CD4-positive, CD25-positive, alpha-beta regulatory T cell (primary cell): ENCODE measurements around the gene RABL2A. TPM values are rescaled to one million over a fixed set of nuclear protein-coding genes. Genes with fewer than 3 reads are reported as not detected.
"Not testable (repeated sequence)": the region's sequence is repeated elsewhere in the genome, so short reads cannot be mapped to it uniquely, and the experiment has no call there.

Source experiments
- ATAC-seq, 2 donors: fragments of 150-1000 bp; cut with Tn5 transposase; one replicate each; pipeline ENCODE4 v1.10.0; 2021; ENCODE audit warnings: low read depth in 2 of 2, moderate number of reproducible peaks in 2 of 2, moderate library complexity in 1 of 2
- DNase-seq, 3 donors: peaks; one replicate each; pipeline versions ENCODE4 v3.0.0 to v3.0.0-alpha.2; 2012 to 2022; ENCODE audit warnings: mixed read lengths in 1 of 3
- H3K27ac ChIP-seq: one replicate; pipeline ENCODE4 v1.7.0; 2013; ENCODE audit warnings: mild to moderate bottlenecking, low read length; ENCODE audit not compliant: insufficient read depth, poor library complexity, severe bottlenecking
- H3K27me3 ChIP-seq: one replicate; pipeline ENCODE4 v1.7.0; 2013; ENCODE audit warnings: low read length; ENCODE audit not compliant: control insufficient read depth, insufficient read depth
- H3K36me3 ChIP-seq: one replicate; pipeline ENCODE4 v1.7.0; 2013; ENCODE audit warnings: mild to moderate bottlenecking, low read length, moderate library complexity; ENCODE audit not compliant: control insufficient read depth, insufficient read depth
- H3K4me1 ChIP-seq: 2 replicates; pipeline ENCODE4 v1.7.0; 2013; ENCODE audit warnings: mild to moderate bottlenecking, low read length; ENCODE audit not compliant: insufficient read depth, control insufficient read depth, poor library complexity, severe bottlenecking
- H3K4me3 ChIP-seq: one replicate; pipeline ENCODE4 v1.7.0; 2013; ENCODE audit warnings: low read depth, mild to moderate bottlenecking, low read length, moderate library complexity
- H3K9me3 ChIP-seq, 2 experiments: 1 replicate in 1 of 2; 2 replicates in 1 of 2; pipeline ENCODE4 v1.7.0; 2013; ENCODE audit warnings: low read length in 2 of 2, mild to moderate bottlenecking in 1 of 2, moderate library complexity in 1 of 2; ENCODE audit not compliant: control insufficient read depth in 2 of 2
- H3K27ac Mint-ChIP-seq, 3 donors: one replicate each; pipeline ENCODE4 v1.8.0; 2020 to 2022; ENCODE audit warnings: mild to moderate bottlenecking in 3 of 3, mixed read lengths in 3 of 3, moderate library complexity in 2 of 3
- H3K27me3 Mint-ChIP-seq: one replicate; pipeline ENCODE4 v1.8.0; 2022; ENCODE audit warnings: mild to moderate bottlenecking, mixed read lengths
- H3K36me3 Mint-ChIP-seq: one replicate; pipeline ENCODE4 v1.8.0; 2020; ENCODE audit warnings: mixed read lengths
- H3K4me1 Mint-ChIP-seq, 4 donors: one replicate each; pipeline ENCODE4 v1.8.0; 2020 to 2022; ENCODE audit warnings: mixed read lengths in 4 of 4, mild to moderate bottlenecking in 1 of 4
- H3K4me3 Mint-ChIP-seq, 4 donors: one replicate each; pipeline ENCODE4 v1.8.0; 2020 to 2022; ENCODE audit warnings: mild to moderate bottlenecking in 4 of 4, mixed read lengths in 4 of 4, moderate library complexity in 3 of 4
- H3K9me3 Mint-ChIP-seq, 7 donors: one replicate each; pipeline ENCODE4 v1.8.0; 2020 to 2022; ENCODE audit warnings: mixed read lengths in 7 of 7, mild to moderate bottlenecking in 3 of 7, moderate library complexity in 2 of 7
- polyA plus RNA-seq, 4 donors: library from polyadenylated mRNA; unstranded; fragments of 300-500 nt; fragmentation: Illumina TruSeq; gene quantifications; one replicate each; pipeline ENCODE4 v1.2.3, GENCODE V29; 2021
- total RNA-seq: library from RNA; stranded (reverse); gene quantifications from one replicate; pipeline ENCODE4 v1.2.3, GENCODE V29; 2022

The RABL2A gene
- total and polyA plus RNA-seq, 5 donors from 2014 or later = 5.9 to 22.5 (median 7.9) TPM

GRCh38 chr2:113675875-113676274 lies 48.8 kb downstream of the RABL2A start:
- Mint-ChIP-seq H3K4me3 (no peak overlapping the region), H3K36me3 (no peaks in the 10 kb centered on the region), H3K27ac (no peak overlapping the region), H3K4me1 (no peaks in the 10 kb centered on the region), H3K9me3 (no peaks in the 10 kb centered on the region), H3K27me3 (peaks cover 20% of the 10 kb centered on the region)
- ATAC-seq = no peak
- DNase-seq = no peak
- H3K9me3 ChIP-seq = no peaks in the 10 kb centered on the region
- H3K36me3 ChIP-seq = no peaks in the 10 kb centered on the region
- H3K4me3 ChIP-seq = no peak overlapping the region
- no peaks in the 10 kb centered on the region for H3K4me1 ChIP-seq
- H3K27ac ChIP-seq = no peak overlapping the region
- H3K27me3 ChIP-seq = peaks cover 2% of the 10 kb centered on the region

- no peaks in the 10 kb centered on the region for H3K4me1 Mint-ChIP-seq
- no peaks in the 10 kb centered on the region for H3K36me3 ChIP-seq
- H3K4me3 ChIP-seq = no peak overlapping the region
- H3K9me3 Mint-ChIP-seq = no peaks in the 10 kb centered on the region
- peaks cover 2% of the 10 kb centered on the region for H3K27me3 ChIP-seq
- no peak overlapping the region for H3K4me3 Mint-ChIP-seq
- no peaks in the 10 kb centered on the region for H3K4me1 ChIP-seq
- no peaks in the 10 kb centered on the region for H3K36me3 Mint-ChIP-seq
- H3K27me3 Mint-ChIP-seq = peaks cover 21% of the 10 kb centered on the region
- no peak overlapping the region for H3K27ac Mint-ChIP-seq
- DNase-seq (no peak), ATAC-seq (no peak)
- H3K27ac ChIP-seq = no peak overlapping the region
- no peaks in the 10 kb centered on the region for H3K9me3 ChIP-seq
Observed at GRCh38 chr2:113676623-113677266, 49.7 kb downstream of the RABL2A start.

- no peaks in the 10 kb centered on the region for H3K9me3 ChIP-seq
- Mint-ChIP-seq H3K27me3 (peaks cover 21% of the 10 kb centered on the region), H3K9me3 (no peaks in the 10 kb centered on the region)
Observed at GRCh38 chr2:113677330-113677729, 50.3 kb downstream of the RABL2A start.

GRCh38 chr2:113679457-113679856 lies 52.4 kb downstream of the RABL2A start:
- peaks cover 0 to 5% (median 0%) of the 10 kb centered on the region in 7 donors for H3K9me3 Mint-ChIP-seq
- no peaks in the 10 kb centered on the region for H3K36me3 Mint-ChIP-seq
- Histone ChIP-seq H3K4me1 (no peaks in the 10 kb centered on the region), H3K4me3 (no peak overlapping the region), H3K27ac (no peak overlapping the region), H3K9me3 (no peaks in the 10 kb centered on the region), H3K36me3 (no peaks in the 10 kb centered on the region), H3K27me3 (peaks cover 2% of the 10 kb centered on the region)
- no peak overlapping the region for H3K4me3 Mint-ChIP-seq
- peaks cover 21% of the 10 kb centered on the region for H3K27me3 Mint-ChIP-seq
- no peak overlapping the region for H3K27ac Mint-ChIP-seq
- DNase-seq (no peak), ATAC-seq (no peak)
- no peaks in the 10 kb centered on the region for H3K4me1 Mint-ChIP-seq

More at GRCh38 chr2:113677330-113677729, 50.3 kb downstream of the RABL2A start:
- DNase-seq (no peak), ATAC-seq (no peak)
- Histone ChIP-seq H3K27me3 (peaks cover 2% of the 10 kb centered on the region), H3K4me3 (no peak overlapping the region), H3K36me3 (no peaks in the 10 kb centered on the region), H3K27ac (no peak overlapping the region), H3K4me1 (no peaks in the 10 kb centered on the region)
- H3K36me3 Mint-ChIP-seq = no peaks in the 10 kb centered on the region
- no peak overlapping the region for H3K27ac Mint-ChIP-seq
- no peaks in the 10 kb centered on the region for H3K4me1 Mint-ChIP-seq
- H3K4me3 Mint-ChIP-seq = no peak overlapping the region

- Mint-ChIP-seq H3K4me3 (no peak overlapping the region), H3K36me3 (no peaks in the 10 kb centered on the region), H3K9me3 (peaks cover 0 to 7% (median 0%) of the 10 kb centered on the region in 7 donors), H3K27me3 (peaks cover 23% of the 10 kb centered on the region), H3K27ac (no peak overlapping the region), H3K4me1 (no peaks in the 10 kb centered on the region)
- Histone ChIP-seq H3K4me1 (no peaks in the 10 kb centered on the region), H3K36me3 (no peaks in the 10 kb centered on the region), H3K4me3 (no peak overlapping the region), H3K27ac (no peak overlapping the region), H3K27me3 (peaks cover 3% of the 10 kb centered on the region), H3K9me3 (no peaks in the 10 kb centered on the region)
- ATAC-seq = no peak
- DNase-seq = no peak
Observed at GRCh38 chr2:113685471-113685870, 58.4 kb downstream of the RABL2A start.

GRCh38 chr2:113686537-113686936 lies 59.5 kb downstream of the RABL2A start:
- H3K36me3 Mint-ChIP-seq = no peaks in the 10 kb centered on the region
- H3K9me3 ChIP-seq = no peaks in the 10 kb centered on the region
- H3K4me1 Mint-ChIP-seq = no peaks in the 10 kb centered on the region
- peaks cover 3% of the 10 kb centered on the region for H3K27me3 ChIP-seq
- H3K27me3 Mint-ChIP-seq = peaks cover 28% of the 10 kb centered on the region
- ATAC-seq (no peak), DNase-seq (no peak)
- H3K4me1 ChIP-seq = no peaks in the 10 kb centered on the region
- no peaks in the 10 kb centered on the region for H3K36me3 ChIP-seq
- H3K9me3 Mint-ChIP-seq = peaks cover 0 to 7% (median 0%) of the 10 kb centered on the region in 7 donors
- no peak overlapping the region for H3K4me3 Mint-ChIP-seq
- no peak overlapping the region for H3K27ac Mint-ChIP-seq
- H3K4me3 ChIP-seq = no peak overlapping the region
- H3K27ac ChIP-seq = no peak overlapping the region

GRCh38 chr2:113690871-113691270 lies 63.8 kb downstream of the RABL2A start:
- not testable (repeated sequence) for H3K4me1 ChIP-seq, H3K36me3 ChIP-seq, H3K27me3 ChIP-seq, H3K4me3 ChIP-seq, H3K9me3 Mint-ChIP-seq, ATAC-seq, H3K4me3 Mint-ChIP-seq, H3K9me3 ChIP-seq, H3K27ac Mint-ChIP-seq, DNase-seq, H3K27ac ChIP-seq, H3K36me3 Mint-ChIP-seq
- H3K27me3 Mint-ChIP-seq = peaks cover 40% of the 10 kb centered on the region
- peaks cover 5 to 20% (median 13%) of the 10 kb centered on the region in 4 donors for H3K4me1 Mint-ChIP-seq
